ENCODE data around the gene BRPF3. TPM values are rescaled to one million over a fixed set of nuclear protein-coding genes. Genes with fewer than 3 reads are reported as not detected.

Gene BRPF3
- total and polyA plus RNA-seq, 7 donors = 15.3 to 47.2 (median 21.0) TPM

GRCh38 chr6:36227379-36228228 lies 31.1 kb downstream of the BRPF3 start:
- peaks cover 5 to 98% of the 10 kb centered on the region in 2 donors for H3K36me3 ChIP-seq (ENCODE audit: insufficient read depth in 1 of 2, low read depth in 1 of 2)
- no peak for TF ChIP-seq CTCF (IDR thresholded peaks at IDR 0.05)
- H3K27me3 ChIP-seq (ENCODE audit: insufficient read depth in 3 of 3, low read length in 2 of 3) = no peaks in the 10 kb centered on the region
- H3K9me3 ChIP-seq = no peaks in the 10 kb centered on the region
- ATAC-seq (no peak), DNase-seq (no peak)
- no peak overlapping the region for H3K4me3 ChIP-seq
- intact Hi-C loops (cut with DNase I) = no loop called here
- no peaks in the 10 kb centered on the region for H3K4me1 ChIP-seq
- no peak overlapping the region for H3K27ac ChIP-seq
- WGBS, 3 donors = 86 to 93% (median 92%) methylated on average over 1 of the region's 1 CpG

GRCh38 chr6:36229223-36229622 lies 32.7 kb downstream of the BRPF3 start:
- WGBS, 3 donors = 84 to 88% (median 87%) methylated on average over 5 of the region's 5 CpGs
- intact Hi-C loops (cut with DNase I) = no loop called here
- Histone ChIP-seq H3K27ac (no peak overlapping the region), H3K9me3 (no peaks in the 10 kb centered on the region), H3K36me3 (ENCODE audit: insufficient read depth in 1 of 2, low read depth in 1 of 2) (peaks cover 5 to 97% of the 10 kb centered on the region in 2 donors), H3K27me3 (ENCODE audit: insufficient read depth in 3 of 3, low read length in 2 of 3) (no peaks in the 10 kb centered on the region), H3K4me1 (no peaks in the 10 kb centered on the region), H3K4me3 (no peak overlapping the region)
- ATAC-seq (no peak), DNase-seq (no peak)
- no peak for TF ChIP-seq CTCF (IDR thresholded peaks at IDR 0.05)

- DNase-seq = no peak
- H3K4me3 ChIP-seq = no peak overlapping the region
- TF ChIP-seq CTCF (IDR thresholded peaks at IDR 0.05) = no peak
- H3K4me1 ChIP-seq = no peaks in the 10 kb centered on the region
- no peaks in the 10 kb centered on the region for H3K27me3 ChIP-seq (ENCODE audit: insufficient read depth in 3 of 3, low read length in 2 of 3)
- no peak for ATAC-seq
- H3K36me3 ChIP-seq (ENCODE audit: insufficient read depth in 1 of 2, low read depth in 1 of 2) = peaks cover 3 to 87% of the 10 kb centered on the region in 2 donors
- no peak overlapping the region for H3K27ac ChIP-seq
- WGBS, 3 donors = 93 to 96% (median 94%) methylated on average over 11 of the region's 11 CpGs
- no peaks in the 10 kb centered on the region for H3K9me3 ChIP-seq
- intact Hi-C loops (cut with DNase I) = no loop called here
These were observed 33.8 kb downstream of the BRPF3 start for GRCh38 chr6:36230371-36230770.

GRCh38 chr6:36232172-36232571 lies 35.6 kb downstream of the BRPF3 start:
- no peaks in the 10 kb centered on the region for H3K9me3 ChIP-seq
- no peak for TF ChIP-seq CTCF (IDR thresholded peaks at IDR 0.05)
- no peaks in the 10 kb centered on the region for H3K27me3 ChIP-seq (ENCODE audit: insufficient read depth in 3 of 3, low read length in 2 of 3)
- ATAC-seq (no peak), DNase-seq (no peak)
- intact Hi-C loops (cut with DNase I) = no loop called here
- H3K4me3 ChIP-seq = no peak overlapping the region
- 85 to 89% (median 86%) methylated on average over 4 of the region's 4 CpGs for WGBS, 3 donors
- H3K27ac ChIP-seq = no peak overlapping the region
- no peaks in the 10 kb centered on the region for H3K4me1 ChIP-seq
- peaks cover 3 to 69% of the 10 kb centered on the region in 2 donors for H3K36me3 ChIP-seq (ENCODE audit: insufficient read depth in 1 of 2, low read depth in 1 of 2)
